Measurements from ENCODE around the gene SYTL1. TPM values are rescaled to one million over a fixed set of nuclear protein-coding genes. Genes with fewer than 3 reads are reported as not detected.

Gene SYTL1
- polyA plus RNA-seq, 1 donor from 2014 or later: not detected

GRCh38 chr1:27342391-27342777 is 562 bp downstream of the SYTL1 start:
- TF ChIP-seq TAF1 (IDR thresholded peaks at IDR 0.05; ENCODE audit: low read depth) (no peak), REST (IDR thresholded peaks at IDR 0.05; ENCODE audit: borderline replicate concordance) (no peak), SMC3 (conservative IDR thresholded peaks at IDR 0.05; ENCODE audit: poor library complexity) (no peak), MXI1 (conservative IDR thresholded peaks at IDR 0.05; ENCODE audit: poor library complexity, severe bottlenecking) (no peak), EZH2 (IDR thresholded peaks at IDR 0.05; ENCODE audit: borderline replicate concordance, insufficient read depth, low read length, poor library complexity, severe bottlenecking) (no peak), EP300 (conservative IDR thresholded peaks at IDR 0.05; ENCODE audit: poor library complexity, severe bottlenecking) (no peak), CTCF (IDR thresholded peaks at IDR 0.05; ENCODE audit: poor library complexity, severe bottlenecking) (no peak), RAD21 (conservative IDR thresholded peaks at IDR 0.05) (no peak), POLR2AphosphoS5 (IDR thresholded peaks at IDR 0.05) (no peak)
- H3K27ac ChIP-seq (ENCODE audit: low read length): no peak overlapping the region
- no peaks in the 10 kb centered on the region for H3K9me3 ChIP-seq (ENCODE audit: low read length)
- no peak overlapping the region for H3K4me3 ChIP-seq (ENCODE audit: low read length)
- H2AFZ ChIP-seq (ENCODE audit: low read depth, low read length): no peak overlapping the region
- no peaks in the 10 kb centered on the region for H4K20me1 ChIP-seq (ENCODE audit: insufficient read depth)
- H3F3A ChIP-seq (ENCODE audit: insufficient read depth, low read length, poor library complexity, severe bottlenecking): no peaks in the 10 kb centered on the region
- H3K79me2 ChIP-seq (replicated peaks; ENCODE audit: insufficient read depth, low read length): no peaks in the 10 kb centered on the region
- no peak overlapping the region for H3K4me2 ChIP-seq (ENCODE audit: low read length)
- no peaks in the 10 kb centered on the region for H3K36me3 ChIP-seq (ENCODE audit: insufficient read depth, low read length)
- H3K9me2 ChIP-seq (ENCODE audit: insufficient read depth, low read length): no peaks in the 10 kb centered on the region
- H3K27me3 ChIP-seq (ENCODE audit: insufficient read depth, low read depth, low read length): no peaks in the 10 kb centered on the region
- no peak overlapping the region for H3K9ac ChIP-seq (ENCODE audit: low read length)

- Histone ChIP-seq H3F3A (ENCODE audit: insufficient read depth, low read length, poor library complexity, severe bottlenecking) (no peaks in the 10 kb centered on the region), H3K9me3 (ENCODE audit: low read length) (no peaks in the 10 kb centered on the region), H2AFZ (ENCODE audit: low read depth, low read length) (no peak overlapping the region), H3K36me3 (ENCODE audit: insufficient read depth, low read length) (no peaks in the 10 kb centered on the region), H3K27me3 (ENCODE audit: insufficient read depth, low read depth, low read length) (no peaks in the 10 kb centered on the region), H3K27ac (ENCODE audit: low read length) (no peak overlapping the region), H3K9me2 (ENCODE audit: insufficient read depth, low read length) (no peaks in the 10 kb centered on the region), H3K79me2 (replicated peaks; ENCODE audit: insufficient read depth, low read length) (no peaks in the 10 kb centered on the region), H3K4me2 (ENCODE audit: low read length) (no peak overlapping the region), H3K9ac (ENCODE audit: low read length) (no peak overlapping the region), H4K20me1 (ENCODE audit: insufficient read depth) (no peaks in the 10 kb centered on the region), H3K4me3 (ENCODE audit: low read length) (no peak overlapping the region)
- no peak for TF ChIP-seq RAD21 (conservative IDR thresholded peaks at IDR 0.05)
- no peak for TF ChIP-seq EP300 (conservative IDR thresholded peaks at IDR 0.05; ENCODE audit: poor library complexity, severe bottlenecking)
- TF ChIP-seq POLR2AphosphoS5 (IDR thresholded peaks at IDR 0.05): no peak
- TF ChIP-seq MXI1 (conservative IDR thresholded peaks at IDR 0.05; ENCODE audit: poor library complexity, severe bottlenecking): no peak
- TF ChIP-seq SMC3 (conservative IDR thresholded peaks at IDR 0.05; ENCODE audit: poor library complexity): no peak
- TF ChIP-seq CTCF (IDR thresholded peaks at IDR 0.05; ENCODE audit: poor library complexity, severe bottlenecking): no peak
- no peak for TF ChIP-seq EZH2 (IDR thresholded peaks at IDR 0.05; ENCODE audit: borderline replicate concordance, insufficient read depth, low read length, poor library complexity, severe bottlenecking)
- TF ChIP-seq REST (IDR thresholded peaks at IDR 0.05; ENCODE audit: borderline replicate concordance): no peak
- no peak for TF ChIP-seq TAF1 (IDR thresholded peaks at IDR 0.05; ENCODE audit: low read depth)
These were observed 1.2 kb downstream of the SYTL1 start for GRCh38 chr1:27342778-27343638.

Data from neural cell (in vitro differentiated cells).